ENCODE results near the gene DDX21.

DDX21 gene

DNA sequence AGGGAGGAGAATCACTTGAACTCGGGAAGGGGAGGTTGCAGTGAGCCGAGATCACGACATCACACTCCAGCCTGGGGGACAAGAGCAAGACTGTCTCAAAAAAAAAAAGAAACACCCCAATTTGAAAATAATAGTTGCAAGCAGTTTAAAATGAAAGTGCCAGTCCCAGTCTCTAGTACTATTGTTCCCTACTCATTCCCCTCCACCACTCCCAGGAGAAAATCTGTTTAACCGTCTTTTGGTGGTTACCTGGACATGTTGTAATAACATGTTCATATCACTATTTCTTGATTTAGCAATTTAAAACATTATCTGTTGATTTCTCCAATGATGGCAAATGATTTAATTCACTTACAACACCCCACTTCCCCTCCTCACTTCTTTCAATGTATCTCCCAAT, 77.3 kb downstream of the DDX21 start (continued):
- TF ChIP-seq ZSCAN5A (tag by site-specific recombination; IDR thresholded peaks at IDR 0.05) (no peak), GLIS1 (tag by site-specific recombination; IDR thresholded peaks at IDR 0.05) (no peak), ZSCAN30 (tag by site-specific recombination; IDR thresholded peaks at IDR 0.05) (no peak)

All from HEK293 (cell line).